HG02840 (cell line): ENCODE measurements around the gene DERL2.
"Not testable (repeated sequence)": the region's sequence is repeated elsewhere in the genome, so short reads cannot be mapped to it uniquely, and the experiment has no call there.

Experiments
- ATAC-seq: cut with Tn5 transposase; IDR thresholded peaks from one replicate; pipeline ENCODE4 v1.9.1; 2021; ENCODE audit warnings: mild to moderate bottlenecking, moderate library complexity, moderate number of reproducible peaks; ENCODE audit not compliant: unreplicated experiment, low FRiP score

Gene DERL2

GRCh38 chr17:5439446-5439764 is 46.6 kb downstream of the DERL2 start:
- ATAC-seq, result no peak

- ATAC-seq, result peak; percentile 73
Measured at GRCh38 chr17:5438716-5439445, 47.1 kb downstream of the DERL2 start, which contains the start of gene C1QBP. C1QBP (minus strand) TSS chr17:5439155; CDS start chr17:5439073, 82 bp downstream.

- ATAC-seq, result no peak
Measured at GRCh38 chr17:5437721-5438317, 48.2 kb downstream of the DERL2 start.

GRCh38 chr17:5435781-5436315 is 50.1 kb downstream of the DERL2 start:
- ATAC-seq, result not testable (repeated sequence)

GRCh38 chr17:5434984-5435383 is 51.0 kb downstream of the DERL2 start:
- no peak for ATAC-seq

GRCh38 chr17:5431949-5432556 is 53.9 kb downstream of the DERL2 start:
- no peak for ATAC-seq

GRCh38 chr17:5431234-5431633 is 54.7 kb downstream of the DERL2 start:
- not testable (repeated sequence) for ATAC-seq

GRCh38 chr17:5430413-5430999 is 55.5 kb downstream of the DERL2 start:
- no peak for ATAC-seq

GRCh38 chr17:5429191-5429887 is 56.6 kb downstream of the DERL2 start:
- no peak for ATAC-seq

GRCh38 chr17:5425826-5426225 is 60.2 kb downstream of the DERL2 start:
- no peak for ATAC-seq

- ATAC-seq, result no peak
Measured at GRCh38 chr17:5424909-5425308, 61.1 kb downstream of the DERL2 start.

GRCh38 chr17:5422505-5422904 is 63.5 kb downstream of the DERL2 start:
- ATAC-seq, result no peak
